ENCODE results near the gene BBC3.

The BBC3 gene

GRCh38 chr19:47195434-47195833, 35.6 kb downstream of the BBC3 start:
- DNase-seq (ENCODE audit: low spot score), result no peak

GRCh38 chr19:47190167-47190727, 40.8 kb downstream of the BBC3 start:
- peak; percentile 67 for DNase-seq (ENCODE audit: low spot score)

- DNase-seq (ENCODE audit: low spot score), result no peak
These were observed 42.4 kb downstream of the BBC3 start for GRCh38 chr19:47188507-47189033.

- no peak for DNase-seq (ENCODE audit: low spot score)
These were observed 43.2 kb downstream of the BBC3 start for GRCh38 chr19:47187797-47188196.

- no peak for DNase-seq (ENCODE audit: low spot score)
These were observed 43.7 kb downstream of the BBC3 start for GRCh38 chr19:47187335-47187655.

- DNase-seq (ENCODE audit: low spot score), result no peak
These were observed 44.3 kb downstream of the BBC3 start for GRCh38 chr19:47186446-47187334.

- no peak for DNase-seq (ENCODE audit: low spot score)
These were observed 47.4 kb downstream of the BBC3 start for GRCh38 chr19:47183601-47184000.

- no peak for DNase-seq (ENCODE audit: low spot score)
These were observed 51.2 kb downstream of the BBC3 start for GRCh38 chr19:47179653-47180310.

- DNase-seq (ENCODE audit: low spot score), result peak; percentile 36
These were observed 54.3 kb downstream of the BBC3 start for GRCh38 chr19:47176627-47177090.

GRCh38 chr19:47176071-47176626, 54.9 kb downstream of the BBC3 start:
- no peak for DNase-seq (ENCODE audit: low spot score)

GRCh38 chr19:47172666-47173455, 58.1 kb downstream of the BBC3 start:
- DNase-seq (ENCODE audit: low spot score), result no peak

All from AG08396 (cell line).